ENCODE measurements around the gene PIK3R5. TPM values are rescaled to one million over a fixed set of nuclear protein-coding genes. Genes with fewer than 3 reads are reported as not detected.
A peak's percentile ranks its signal among the peaks of the same experiment; 100 is the strongest.

The PIK3R5 gene
- total and polyA plus RNA-seq, 2 donors (not counting 1 experiment from before 2014, with no cell fraction given): 63.1 to 70.0 TPM

- no peak overlapping the region for H3K27ac ChIP-seq (ENCODE audit: low read length in 2 of 2)
- Mint-ChIP-seq H3K4me3 (no peak overlapping the region), H3K4me1 (peaks cover 76% of the 10 kb centered on the region), H3K27ac (peak overlapping the region; percentile 4), H3K27me3 (no peaks in the 10 kb centered on the region), H3K9me3 (ENCODE audit: insufficient read depth) (no peaks in the 10 kb centered on the region)
- no peak overlapping the region for H3K4me2 ChIP-seq (replicated peaks; ENCODE audit: low read depth, low read length, poor library complexity, severe bottlenecking)
- no peak for DNase-seq
- no peak for ATAC-seq (ENCODE audit: low read depth)
- peaks cover 0 to 7% (median 0%) of the 10 kb centered on the region in 3 donors for H3K9me3 ChIP-seq (ENCODE audit: control extremely low read depth in 1 of 3, control insufficient read depth in 2 of 3, insufficient read depth in 1 of 3, low read length in 2 of 3)
- ChIA-PET CTCF (interaction anchor here (1.4 to 3.5 kb wide), 3 partner anchors 8 to 62 kb away, joined by 5 to 13 read pairs (median 8); no protein-coding TSS in a partner anchor), POLR2A (interaction anchor here (0.6 kb wide), 1 partner anchor 191 kb away, joined by 4 read pairs; no protein-coding TSS in a partner anchor)
- intact Hi-C loops (cut with micrococcal nuclease): no loop called here
- WGBS (ENCODE audit: insufficient coverage): 100% methylated on average over 3 of the region's 5 CpGs
- no peak overlapping the region for H3K4me3 ChIP-seq (ENCODE audit: control extremely low read depth in 1 of 5, extremely low read depth in 1 of 5, insufficient read depth in 1 of 5, low read depth in 2 of 5, low read length in 4 of 5)
- H3K4me1 ChIP-seq (ENCODE audit: control insufficient read depth in 2 of 2, insufficient read depth in 2 of 2, low read length in 2 of 2): peaks cover 41 to 71% of the 10 kb centered on the region in 2 donors
- peaks cover 0 to 27% of the 10 kb centered on the region in 2 experiments for H3K36me3 ChIP-seq (replicated peaks in 1 of 2; ENCODE audit: control extremely low read depth in 1 of 2, control insufficient read depth in 1 of 2, extremely low read depth in 1 of 2, insufficient read depth in 2 of 2, low read length in 1 of 2)
- no peaks in the 10 kb centered on the region for H3K27me3 ChIP-seq (replicated peaks in 1 of 4; ENCODE audit: control extremely low read depth in 1 of 4, control insufficient read depth in 3 of 4, insufficient read depth in 4 of 4, low read length in 3 of 4)
- no peak overlapping the region for H3K9ac ChIP-seq (ENCODE audit: low read length)
- peaks cover 56% of the 10 kb centered on the region for H4K20me1 ChIP-seq (ENCODE audit: control insufficient read depth, insufficient read depth, low read length, poor library complexity, severe bottlenecking)
- no peak overlapping the region for H2AFZ ChIP-seq (ENCODE audit: insufficient read depth, low read depth, low read length, poor library complexity, severe bottlenecking)
- TF ChIP-seq CTCF (IDR thresholded peaks at IDR 0.05): no peak
- peaks cover 86% of the 10 kb centered on the region for H3K79me2 ChIP-seq (ENCODE audit: control insufficient read depth, insufficient read depth, low read length)
These were observed 3.7 kb downstream of the PIK3R5 start for GRCh38 chr17:8961829-8962228.

GRCh38 chr17:8960325-8961140, 5.0 kb downstream of the PIK3R5 start:
- Histone ChIP-seq H3K4me1 (ENCODE audit: control insufficient read depth in 2 of 2, insufficient read depth in 2 of 2, low read length in 2 of 2) (peaks cover 47 to 76% of the 10 kb centered on the region in 2 donors), H3K4me3 (ENCODE audit: control extremely low read depth in 1 of 5, extremely low read depth in 1 of 5, insufficient read depth in 1 of 5, low read depth in 2 of 5, low read length in 4 of 5) (no peak overlapping the region), H4K20me1 (ENCODE audit: control insufficient read depth, insufficient read depth, low read length, poor library complexity, severe bottlenecking) (peaks cover 56% of the 10 kb centered on the region), H3K36me3 (replicated peaks in 1 of 2; ENCODE audit: control extremely low read depth in 1 of 2, control insufficient read depth in 1 of 2, extremely low read depth in 1 of 2, insufficient read depth in 2 of 2, low read length in 1 of 2) (peaks cover 0 to 30% of the 10 kb centered on the region in 2 experiments), H3K9me3 (ENCODE audit: control extremely low read depth in 1 of 3, control insufficient read depth in 2 of 3, insufficient read depth in 1 of 3, low read length in 2 of 3) (no peaks in the 10 kb centered on the region), H3K27me3 (replicated peaks in 1 of 4; ENCODE audit: control extremely low read depth in 1 of 4, control insufficient read depth in 3 of 4, insufficient read depth in 4 of 4, low read length in 3 of 4) (no peaks in the 10 kb centered on the region), H3K4me2 (replicated peaks; ENCODE audit: low read depth, low read length, poor library complexity, severe bottlenecking) (peak overlapping the region; percentile 32), H3K27ac (ENCODE audit: low read length in 2 of 2) (peak overlapping the region in 1 of 2 donors; percentile 21), H3K9ac (ENCODE audit: low read length) (no peak overlapping the region), H3K79me2 (ENCODE audit: control insufficient read depth, insufficient read depth, low read length) (peaks cover 99% of the 10 kb centered on the region), H2AFZ (ENCODE audit: insufficient read depth, low read depth, low read length, poor library complexity, severe bottlenecking) (no peak overlapping the region)
- Mint-ChIP-seq H3K4me3 (peak overlapping the region; percentile 38), H3K27ac (peak overlapping the region; percentile 83), H3K4me1 (peaks cover 84% of the 10 kb centered on the region), H3K9me3 (ENCODE audit: insufficient read depth) (no peaks in the 10 kb centered on the region), H3K27me3 (no peaks in the 10 kb centered on the region)
- ATAC-seq (ENCODE audit: low read depth) (no peak), DNase-seq (no peak)
- CTCF ChIA-PET: interaction anchor here (0.5 to 1.4 kb wide), 2 partner anchors 12 to 37 kb away, joined by 4 read pairs; no protein-coding TSS in a partner anchor
- intact Hi-C loops (cut with micrococcal nuclease): no loop called here
- TF ChIP-seq CTCF (IDR thresholded peaks at IDR 0.05) (no peak), EZH2 (IDR thresholded peaks at IDR 0.05; ENCODE audit: borderline replicate concordance, insufficient read depth, low read depth, low read length, poor library complexity, severe bottlenecking) (no peak)
- WGBS (ENCODE audit: insufficient coverage): 94% methylated on average over 7 of the region's 10 CpGs
- POLR2A ChIA-PET: no interaction called here

All from B cell (primary cell).